MV-4-11 (cell line): ENCODE data around the gene CELF2.
"Not testable (repeated sequence)": the region's sequence is repeated elsewhere in the genome, so short reads cannot be mapped to it uniquely, and the experiment has no call there.

ENCODE experiments used
- DNase-seq: peaks from one replicate; lab custom pipeline; 2025; lab: John Stamatoyannopoulos, UW

CELF2 gene

DNA sequence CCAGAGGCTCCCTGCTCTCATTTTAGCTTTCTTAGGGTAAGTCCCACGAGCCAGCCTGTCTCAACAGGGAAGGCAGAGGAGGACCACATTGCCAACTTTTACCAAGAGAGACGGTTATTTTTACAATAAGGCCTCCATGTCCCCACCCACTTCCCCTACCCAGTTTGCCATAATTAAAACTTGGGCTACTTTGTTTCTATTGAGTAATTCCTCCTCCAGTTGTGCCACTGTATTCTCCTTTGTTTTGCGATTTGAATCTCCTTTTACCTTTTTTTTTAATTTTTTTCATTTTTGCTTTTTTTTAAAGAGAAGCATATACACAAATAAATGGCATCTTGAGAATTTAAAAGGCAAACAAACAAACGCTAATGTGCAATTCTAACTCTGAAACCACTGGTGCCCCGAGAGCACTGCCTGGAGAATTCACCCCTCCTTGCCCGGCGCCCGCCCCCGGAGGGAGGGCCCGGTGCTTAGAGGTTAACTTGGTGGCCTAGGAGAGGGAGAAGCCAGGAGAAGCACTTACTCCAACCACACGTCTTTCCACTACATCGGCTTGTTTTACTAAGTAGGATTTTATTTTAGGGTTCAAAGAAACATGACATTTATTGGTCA, 311.5 kb downstream of the CELF2 start:
- peak; percentile 77 for DNase-seq

DNA sequence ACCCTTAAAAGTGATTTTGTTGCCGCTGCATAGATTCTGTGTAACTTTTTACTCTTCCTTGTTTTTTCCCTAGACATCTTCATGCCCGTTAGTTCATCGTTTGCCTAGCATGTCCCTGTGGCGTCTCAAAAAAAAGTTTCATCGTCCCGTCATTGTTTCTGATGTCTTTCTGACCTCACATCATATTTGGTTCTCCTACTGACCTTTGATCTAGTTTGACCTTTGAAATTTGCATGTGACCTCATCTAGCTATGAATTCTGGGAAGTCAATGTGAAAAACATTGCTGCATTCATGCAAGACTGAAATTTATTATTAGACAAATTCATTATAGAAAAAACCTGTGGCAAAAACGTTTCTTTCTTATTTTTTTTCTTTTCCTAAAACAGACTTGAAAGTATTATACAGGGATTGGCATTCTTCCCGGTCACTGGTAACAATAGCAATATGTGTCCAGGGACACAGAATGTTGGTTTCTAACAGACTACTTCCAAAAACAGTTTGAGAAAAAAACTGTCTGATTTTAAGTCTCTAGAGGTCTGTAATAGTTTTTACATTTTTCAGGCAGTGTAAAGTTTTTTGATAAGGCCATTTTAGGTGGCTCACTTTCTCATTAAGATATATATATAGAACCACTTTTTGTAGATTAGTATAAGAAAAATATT, 312.8 kb downstream of the CELF2 start:
- no peak for DNase-seq

DNA sequence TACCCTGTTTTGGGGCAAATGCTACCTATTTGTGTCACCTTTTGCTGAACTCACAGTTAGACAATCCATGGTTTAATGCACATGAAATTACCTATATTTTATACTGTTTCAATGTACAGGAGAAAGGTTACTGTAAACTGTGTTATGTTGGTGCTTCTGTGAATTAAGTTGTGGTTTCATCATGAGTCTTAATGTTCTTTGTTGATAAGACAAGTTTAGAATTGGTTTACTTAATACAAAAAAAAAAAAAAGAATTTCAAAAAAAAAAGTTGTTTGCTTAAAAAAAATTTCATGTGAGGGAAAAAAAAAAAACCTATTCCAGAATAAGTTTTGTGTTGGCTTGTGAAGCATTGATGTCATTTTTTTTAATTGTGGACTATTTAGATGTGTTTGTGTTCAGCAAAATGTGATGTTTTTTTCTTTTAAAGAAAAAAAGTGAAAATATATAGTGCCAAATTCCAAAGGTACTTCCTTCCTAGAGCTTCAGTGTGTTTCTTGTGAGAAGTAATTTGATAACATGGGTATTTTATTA, 313.4 kb downstream of the CELF2 start:
- DNase-seq = no peak

DNA sequence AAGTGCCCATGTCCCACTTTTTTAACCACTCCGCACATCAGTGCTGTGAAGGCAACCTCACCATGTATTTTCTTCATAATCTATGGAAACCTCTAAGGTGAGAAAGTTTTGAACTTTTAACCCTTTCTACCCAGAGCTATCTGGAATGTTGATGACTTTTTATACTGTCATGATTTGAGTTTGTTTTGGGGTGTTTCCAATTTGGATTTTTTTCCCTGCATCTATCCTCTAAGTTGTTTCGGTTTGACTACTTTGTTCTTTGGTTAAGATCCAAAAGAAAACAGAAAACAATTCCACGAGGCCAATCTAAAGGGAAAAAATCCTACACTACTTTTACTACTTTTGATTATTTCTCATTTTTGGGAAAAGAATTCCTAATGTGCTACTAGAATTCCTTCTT, 314.1 kb downstream of the CELF2 start:
- no peak for DNase-seq

DNA sequence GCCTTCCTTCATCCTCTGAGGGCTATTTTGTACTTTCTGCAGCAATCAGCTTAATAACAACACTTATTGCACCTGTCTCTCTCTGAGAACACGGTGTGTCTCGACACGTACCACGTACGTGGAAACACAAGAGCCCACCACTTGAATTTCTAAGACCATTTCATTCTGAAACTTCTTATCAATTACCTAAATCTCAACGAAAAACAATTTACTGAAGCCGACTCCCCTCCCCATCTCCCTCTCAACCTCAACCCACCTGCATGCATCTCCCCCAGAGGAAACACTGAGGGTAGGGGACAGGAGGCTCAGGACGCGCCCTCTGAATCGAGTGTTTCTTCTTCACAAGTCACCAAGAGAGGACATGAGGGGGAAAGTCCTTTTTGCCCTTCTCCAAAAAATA, 315.2 kb downstream of the CELF2 start:
- DNase-seq = no peak

DNA sequence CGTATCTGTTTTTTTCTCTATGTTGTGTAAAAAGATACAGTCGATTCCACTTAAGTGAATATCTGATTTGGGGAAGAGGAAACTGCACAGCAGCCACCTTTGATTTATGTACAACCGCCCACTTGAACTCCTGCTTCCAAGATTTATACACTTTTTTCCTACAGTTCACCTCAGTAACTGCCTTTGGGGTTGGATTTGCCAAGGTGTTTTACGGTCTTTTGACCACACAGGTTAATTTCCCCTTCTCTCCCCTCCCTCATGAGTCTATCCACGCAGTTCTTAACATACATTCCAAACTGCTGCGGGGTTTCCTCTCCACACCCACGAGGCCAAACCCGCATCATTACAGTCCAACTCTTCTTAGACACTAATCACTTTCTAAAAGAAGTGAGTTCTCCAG, 316.8 kb downstream of the CELF2 start:
- DNase-seq = no peak

DNA sequence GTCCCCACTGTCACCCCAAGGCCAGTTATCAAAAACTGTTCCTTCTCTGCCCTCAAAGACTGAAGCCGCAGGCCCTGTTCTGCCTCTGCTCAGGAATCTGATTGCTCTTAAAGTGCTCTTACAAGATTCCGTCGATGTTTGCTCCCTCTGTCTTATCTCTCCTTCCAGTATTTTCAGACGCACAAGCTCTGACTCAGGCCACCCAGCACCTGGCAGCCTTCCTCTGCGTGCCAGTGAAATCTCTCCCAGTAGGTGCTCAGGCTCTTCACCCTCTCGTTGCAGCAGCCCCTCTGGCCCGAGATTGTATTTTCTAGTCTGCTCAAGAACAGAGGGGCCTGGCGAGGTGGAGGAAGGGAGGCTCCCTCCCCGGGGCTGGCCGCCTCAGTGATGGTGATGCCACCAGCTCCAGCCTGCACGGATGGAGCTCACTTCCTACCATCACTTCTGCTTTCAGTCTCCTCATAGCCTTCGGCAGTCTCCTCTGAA, 317.5 kb downstream of the CELF2 start:
- DNase-seq = peak; percentile 71

DNA sequence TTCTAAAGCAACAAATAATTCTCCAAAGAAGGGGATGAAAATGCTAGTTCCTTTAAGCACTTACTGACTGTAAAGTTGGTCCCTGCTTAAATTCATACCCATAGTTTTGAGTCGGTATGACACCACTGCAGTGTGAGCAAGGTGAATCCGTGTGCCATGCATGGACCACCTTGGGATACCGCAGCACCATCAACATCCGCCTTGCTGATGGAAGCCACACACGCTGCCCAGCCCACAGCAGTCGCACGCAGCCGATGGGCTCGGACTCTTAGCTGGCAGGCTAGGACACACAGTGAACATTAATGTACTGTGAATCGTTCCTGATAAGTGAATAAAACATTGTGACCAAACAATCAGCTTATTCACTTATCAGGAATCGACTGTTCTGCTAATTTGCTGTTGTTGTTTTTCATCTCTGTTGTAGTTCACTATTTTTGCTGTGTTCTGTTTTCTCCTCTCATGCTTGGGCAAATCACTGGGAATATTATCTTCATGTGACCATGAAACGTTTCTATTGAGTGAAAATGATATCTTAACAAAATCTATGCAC, 318.3 kb downstream of the CELF2 start:
- no peak for DNase-seq

DNA sequence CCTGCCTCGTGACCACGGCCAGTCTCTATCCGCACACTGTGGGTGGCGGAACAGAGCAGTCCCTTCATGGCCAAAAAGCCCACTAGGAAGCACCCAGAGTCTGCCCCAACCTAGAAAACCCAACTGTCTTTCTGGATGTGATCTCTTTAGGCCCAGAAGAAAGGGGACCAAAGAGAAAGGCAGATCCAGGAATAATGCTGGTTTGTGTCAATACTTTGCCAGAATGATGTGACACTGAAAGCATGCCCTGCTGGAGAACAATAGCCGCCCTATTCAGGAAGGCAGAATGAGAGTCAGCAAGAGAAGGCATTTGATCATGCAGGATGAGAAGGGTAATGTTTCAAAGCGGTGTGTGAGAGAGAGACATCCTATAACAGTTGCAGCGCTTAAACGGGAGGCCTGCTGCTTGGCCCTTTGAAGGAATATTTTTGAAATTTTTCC, 319.1 kb downstream of the CELF2 start:
- DNase-seq = no peak

DNA sequence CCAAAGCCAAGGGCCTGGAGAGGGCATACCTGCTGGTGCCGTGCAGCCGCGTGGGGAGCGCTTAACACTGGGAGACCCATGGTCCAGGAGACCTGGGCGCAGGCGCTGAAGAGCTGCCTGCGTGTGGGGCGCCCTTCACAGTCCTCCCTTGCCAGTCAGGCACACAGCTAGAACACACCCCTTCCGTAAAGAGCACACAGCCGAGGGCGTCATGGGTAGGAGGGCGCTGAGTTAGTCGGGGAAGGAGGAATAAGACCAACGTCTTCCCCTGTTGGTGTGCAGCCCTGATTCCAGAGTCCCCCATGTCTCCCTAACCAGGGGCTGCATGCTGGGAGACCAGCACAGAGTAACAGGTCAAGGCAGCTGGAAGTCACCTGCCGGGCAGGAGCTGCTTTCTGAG, 319.8 kb downstream of the CELF2 start:
- DNase-seq = peak; percentile 14

DNA sequence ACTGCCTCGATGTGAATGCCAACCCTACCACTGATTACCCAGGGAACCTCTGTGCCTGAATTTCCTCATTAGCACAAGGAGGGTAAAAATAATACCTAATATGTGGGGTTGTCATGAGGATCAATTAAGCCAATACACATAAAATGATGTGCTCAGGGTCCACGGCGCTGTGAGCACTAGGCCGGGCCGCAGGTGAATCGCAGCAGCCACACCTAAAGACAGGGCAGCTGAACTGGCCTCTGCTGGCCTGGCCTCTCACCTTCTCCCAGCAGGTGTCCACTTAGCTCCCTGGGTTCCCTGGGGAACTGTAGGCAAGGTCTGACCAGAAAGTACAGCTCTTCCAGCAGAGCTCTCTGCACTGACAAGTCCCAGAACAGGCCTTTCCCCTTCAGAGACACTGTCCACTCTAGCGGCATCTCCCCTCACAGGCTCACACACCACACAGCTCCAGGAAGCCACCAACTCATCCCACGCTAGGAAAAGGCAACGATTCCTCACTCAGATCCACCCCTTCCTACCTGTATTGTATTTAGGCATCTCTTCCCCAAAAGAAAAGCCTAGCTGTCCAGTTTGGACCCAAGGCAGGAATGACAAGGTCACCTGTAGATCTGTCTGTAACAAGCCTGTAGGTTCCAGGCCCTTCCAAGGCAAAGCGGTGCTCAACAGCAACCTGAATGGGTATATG, 320.6 kb downstream of the CELF2 start:
- no peak for DNase-seq

DNA sequence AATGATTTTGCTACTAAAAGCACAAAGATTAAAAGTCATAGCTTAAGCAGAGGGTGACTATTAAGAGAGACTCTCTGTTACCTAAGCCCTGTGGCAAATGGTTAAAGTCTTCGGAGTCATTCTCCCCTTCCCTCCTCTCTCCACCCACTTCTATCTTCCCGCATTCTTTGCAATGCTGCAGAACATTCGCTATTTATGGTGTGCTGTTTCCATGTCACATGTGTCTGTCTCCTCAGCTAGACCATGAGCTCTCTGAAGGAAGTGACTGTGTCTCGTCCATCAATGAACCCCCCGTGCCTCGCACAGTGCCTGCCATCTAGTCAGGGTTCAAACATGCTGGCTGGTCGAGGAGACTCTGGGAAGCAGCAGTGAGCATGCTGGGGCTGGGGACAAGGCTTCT, 321.3 kb downstream of the CELF2 start:
- DNase-seq = no peak

DNA sequence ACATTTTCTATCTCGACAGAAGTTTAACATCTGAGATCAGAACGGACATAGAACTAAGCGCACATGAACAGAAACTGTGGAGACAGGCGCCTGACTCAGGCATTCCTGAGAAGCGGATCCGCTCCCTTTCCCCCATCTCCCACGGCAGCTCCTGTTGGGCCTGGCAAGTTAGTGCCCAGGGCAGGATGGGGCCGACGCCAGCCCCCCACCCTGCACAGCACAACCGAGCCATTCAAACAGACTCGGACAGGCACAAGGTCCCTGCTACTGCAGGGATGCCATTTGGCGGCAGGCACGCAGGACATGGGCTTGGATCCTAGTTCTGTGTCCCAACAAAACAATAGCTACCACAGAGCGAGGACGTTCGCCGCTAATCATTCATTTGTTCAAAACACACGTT, 322.0 kb downstream of the CELF2 start:
- DNase-seq = no peak

DNA sequence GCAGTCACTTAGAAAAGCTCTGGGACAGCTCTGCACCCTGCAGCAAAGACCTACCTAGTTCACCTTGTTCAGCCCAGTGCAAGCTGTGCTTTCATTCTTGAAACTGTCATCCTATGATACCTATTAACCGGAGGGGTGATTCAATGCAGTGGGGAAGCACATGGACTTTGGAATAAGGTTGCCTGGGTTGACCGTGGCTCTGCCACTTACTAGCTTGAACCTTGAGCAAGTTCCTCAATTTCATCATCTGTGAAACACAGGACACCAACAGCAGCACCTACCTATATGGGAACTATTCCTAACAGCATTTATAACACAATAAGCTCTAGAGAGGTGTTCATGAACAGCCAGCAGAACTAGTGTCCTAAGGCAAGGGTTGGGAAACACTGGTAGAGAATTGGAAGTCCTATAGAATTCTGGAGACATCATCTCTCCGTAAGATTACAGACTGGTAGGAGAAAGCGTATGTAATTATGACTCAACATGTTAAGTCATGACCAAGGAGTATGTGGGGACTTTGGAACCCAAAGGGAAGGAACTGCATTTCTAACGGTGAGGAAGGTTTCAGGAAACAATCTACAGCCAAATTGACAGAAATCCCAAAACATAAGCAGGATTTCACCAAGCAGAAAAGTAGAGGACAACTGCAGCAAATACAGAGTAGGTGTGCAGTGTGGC, 323.8 kb downstream of the CELF2 start:
- peak; percentile 34 for DNase-seq

DNA sequence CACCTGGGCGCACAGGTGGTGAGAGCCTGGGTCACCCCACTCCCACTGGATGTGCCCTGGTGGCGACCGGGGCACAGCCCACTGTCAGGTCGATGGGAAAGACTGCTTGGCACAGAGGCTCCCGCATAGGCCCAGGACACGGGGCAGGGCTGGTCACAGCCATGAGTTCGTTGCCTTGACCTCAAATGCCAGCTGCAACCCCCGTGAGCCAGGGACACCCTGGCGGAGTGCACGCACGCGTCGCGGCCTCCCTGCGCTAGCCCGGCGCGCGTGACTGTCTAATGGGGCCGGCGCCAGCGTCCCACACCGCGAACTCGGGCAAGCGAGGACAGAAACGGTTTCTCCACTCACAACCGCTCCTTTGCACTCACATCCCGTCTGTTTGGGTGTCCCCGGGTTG, 326.4 kb downstream of the CELF2 start:
- no peak for DNase-seq

DNA sequence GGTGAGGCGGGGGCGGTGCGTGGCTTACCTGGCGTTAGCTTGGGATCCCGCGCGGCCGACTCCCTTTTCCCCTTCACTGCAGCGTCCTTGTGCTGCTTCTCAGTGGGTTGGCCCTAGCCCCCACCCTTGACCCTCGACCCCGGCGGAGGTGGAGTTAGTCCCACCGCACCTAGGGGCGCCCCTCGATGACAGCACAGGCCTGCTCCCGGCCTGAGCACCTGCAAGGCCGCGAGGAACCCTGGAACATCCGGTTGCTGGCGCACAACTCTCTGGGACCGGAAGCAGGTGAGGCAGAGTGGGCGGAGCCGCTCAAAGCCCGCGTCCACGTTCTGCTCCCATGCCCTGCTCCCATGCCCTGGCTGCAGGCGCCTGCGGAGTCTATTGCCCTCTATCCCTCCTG, 326.9 kb downstream of the CELF2 start:
- peak; percentile 63 for DNase-seq

DNA sequence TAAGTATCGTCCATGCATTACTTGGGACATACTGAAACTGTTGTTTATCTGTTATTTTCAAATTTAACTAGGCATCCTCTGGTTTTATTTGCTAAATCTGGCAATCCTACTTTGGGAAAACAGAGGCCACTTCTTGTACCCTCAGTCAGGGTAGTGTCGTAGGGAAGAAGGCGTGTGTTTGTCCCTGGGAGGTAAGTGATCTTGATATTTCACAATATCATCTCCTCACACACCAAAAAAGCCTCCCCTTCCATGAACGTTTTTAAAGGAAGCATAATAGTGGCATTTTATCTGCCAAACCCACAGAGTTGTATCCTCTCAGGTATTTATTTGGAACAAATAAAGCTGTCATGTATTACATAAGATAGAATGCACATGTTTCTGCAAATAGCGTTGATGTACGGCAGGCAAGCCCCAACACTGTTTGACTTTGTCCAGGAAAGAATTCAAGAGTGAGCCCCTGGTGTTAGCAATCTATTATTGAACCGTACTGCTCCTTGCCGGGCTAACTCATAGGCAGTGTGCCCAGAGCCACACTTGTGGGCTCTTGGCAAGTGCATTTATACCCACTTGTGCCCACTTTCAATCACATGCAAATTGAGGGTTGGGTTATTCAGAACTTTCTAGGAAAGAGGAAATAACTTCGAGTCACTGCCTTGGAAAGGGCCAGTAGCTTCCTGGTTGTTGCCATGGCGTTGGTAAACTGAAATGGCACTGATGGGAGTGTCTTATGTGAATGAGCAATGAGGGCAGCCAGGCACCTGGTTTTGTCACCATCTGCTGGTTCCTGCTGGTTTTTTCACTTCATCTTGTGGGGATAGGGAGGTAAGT, 327.8 kb downstream of the CELF2 start:
- peak; percentile 95 for DNase-seq

DNA sequence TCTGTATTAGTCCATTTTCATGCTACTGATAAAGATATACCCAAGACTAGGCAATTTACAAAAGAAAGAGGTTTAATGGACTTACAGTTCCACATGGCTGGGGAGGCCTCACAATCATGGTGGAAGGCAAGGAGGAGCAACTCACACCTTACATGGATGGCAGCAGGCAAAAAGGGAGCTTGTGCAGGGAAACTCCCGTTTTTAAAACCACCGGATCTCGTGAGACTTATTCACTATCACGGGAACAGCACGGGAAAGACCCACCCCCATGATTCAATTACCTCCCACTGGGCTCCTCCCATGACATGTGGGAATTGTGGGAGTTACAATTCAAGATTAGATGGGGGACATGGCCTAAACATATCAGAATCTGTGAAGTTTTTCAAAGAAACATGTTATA, 329.9 kb downstream of the CELF2 start:
- not testable (repeated sequence) for DNase-seq

DNA sequence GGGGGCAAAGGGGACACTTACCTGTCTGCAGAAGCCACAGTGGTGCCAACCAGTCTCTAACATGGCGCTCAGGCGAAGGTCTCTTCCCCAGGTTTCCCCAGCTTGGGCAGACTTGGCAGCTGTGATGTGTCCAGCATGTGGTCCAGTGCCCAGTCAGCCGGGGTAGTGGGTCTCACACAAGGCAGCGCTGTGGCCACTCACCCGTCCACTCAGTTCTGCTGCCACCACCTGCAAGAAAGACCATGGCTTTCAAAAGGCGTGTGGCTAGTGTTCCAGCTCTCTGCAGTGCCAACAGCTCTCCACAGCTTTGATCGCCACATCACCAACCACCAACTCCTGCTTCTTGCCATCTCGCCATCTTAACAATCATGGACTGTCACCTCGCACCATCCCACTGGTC, 334.1 kb downstream of the CELF2 start:
- DNase-seq = no peak

DNA sequence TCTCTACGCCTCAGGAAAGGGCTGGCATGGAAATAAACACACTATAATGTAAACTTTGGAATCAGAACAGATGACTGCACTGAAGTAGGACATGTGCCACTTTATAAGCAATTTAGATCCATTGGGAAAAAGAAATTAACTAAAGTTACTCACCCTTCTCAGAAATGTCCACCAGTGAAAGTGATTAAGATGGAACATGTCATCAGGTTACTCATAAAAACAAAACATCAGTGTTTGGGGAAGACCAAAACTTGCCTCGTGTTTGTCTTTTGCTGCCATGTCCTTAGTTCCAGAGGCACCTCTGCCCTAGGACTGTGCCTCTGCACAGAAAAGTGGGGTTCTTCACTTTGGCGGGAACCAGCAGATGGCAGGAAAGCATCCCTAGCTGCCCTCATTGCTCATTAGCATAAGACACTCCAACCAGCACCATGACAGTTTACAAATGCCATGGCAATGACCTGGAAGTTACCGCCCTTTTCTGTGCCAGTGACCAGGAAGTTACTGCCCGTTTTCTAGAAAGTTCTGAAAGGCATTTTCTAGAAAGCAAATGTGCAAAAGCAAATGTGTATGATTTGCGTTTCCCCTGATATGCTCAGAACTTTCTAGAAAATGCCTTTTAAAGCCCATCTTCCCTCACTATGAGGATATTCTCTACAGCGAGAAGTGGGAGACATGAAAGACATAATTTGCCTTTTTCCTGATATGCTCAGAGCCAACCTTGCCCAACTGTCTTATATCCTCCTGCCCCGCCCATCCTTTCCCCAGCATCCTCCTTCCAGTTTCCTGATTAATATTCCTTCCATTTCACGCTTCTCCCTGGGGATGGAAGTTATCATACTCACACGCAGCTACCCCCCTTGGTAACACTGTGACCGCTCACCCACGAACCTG, 335.6 kb downstream of the CELF2 start:
- no peak for DNase-seq
